SK-N-SH treated with all-trans-retinoic acid at 6 μM for 48 hours (cell line): ENCODE results near the gene ZNF358.

Experiments
- ATAC-seq: fragments of 200-7000 bp; cut with Tn5 transposase; 3 replicates; pipeline ENCODE4 v1.9.1; 2020; ENCODE audit warnings: mild to moderate bottlenecking, moderate library complexity
- ARNTL ChIP-seq: fragments of 450-650 bp; formaldehyde crosslinking; IDR thresholded peaks from 2 replicates; pipeline ENCODE4 v1.5.0; 2020; ENCODE audit warnings: low read depth, mild to moderate bottlenecking, moderate library complexity, borderline replicate concordance
- BACH2 ChIP-seq: fragments of 250-450 bp; sonication (Bioruptor Pico); IDR thresholded peaks from 2 replicates; pipeline ENCODE4 v1.9.0; 2021; ENCODE audit warnings: mild to moderate bottlenecking, borderline replicate concordance
- CREB5 ChIP-seq: fragments of 250-450 bp; sonication (Bioruptor Pico); IDR thresholded peaks from 2 replicates; pipeline ENCODE4 v1.5.1; 2020; ENCODE audit warnings: low read depth, mild to moderate bottlenecking, moderate library complexity
- CSDC2 ChIP-seq: fragments of 250-450 bp; sonication (Bioruptor Pico); IDR thresholded peaks from 2 replicates; pipeline ENCODE4 v1.5.0; 2020; ENCODE audit warnings: mild to moderate bottlenecking, moderate library complexity
- CSRNP3 ChIP-seq: fragments of 250-450 bp; sonication (Bioruptor Pico); IDR thresholded peaks from 2 replicates; pipeline ENCODE4 v1.5.1; 2021; ENCODE audit warnings: mild to moderate bottlenecking, moderate library complexity
- ESRRG ChIP-seq: fragments of 250-450 bp; sonication (Bioruptor Pico); IDR thresholded peaks from 2 replicates; pipeline ENCODE4 v1.6.1; 2021; ENCODE audit warnings: mild to moderate bottlenecking
- GLIS3 ChIP-seq: fragments of 250-450 bp; sonication (Bioruptor Pico); IDR thresholded peaks from 2 replicates; pipeline ENCODE4 v1.5.0; 2020; ENCODE audit warnings: mild to moderate bottlenecking, moderate library complexity
- ISL1 ChIP-seq: fragments of 250-450 bp; sonication (Bioruptor Pico); IDR thresholded peaks from 2 replicates; pipeline ENCODE4 v2.1.2; 2022; ENCODE audit warnings: mild to moderate bottlenecking, moderate library complexity
- OSR1 ChIP-seq: fragments of 250-450 bp; sonication (Bioruptor Pico); IDR thresholded peaks from 2 replicates; pipeline ENCODE4 v1.8.0; 2022; ENCODE audit warnings: moderate library complexity, mild to moderate bottlenecking, inconsistent platforms
- PATZ1 ChIP-seq: fragments of 250-450 bp; sonication (Bioruptor Pico); IDR thresholded peaks from 2 replicates; pipeline ENCODE4 v1.8.0; 2020; ENCODE audit warnings: mild to moderate bottlenecking, moderate library complexity, borderline replicate concordance
- PPARA ChIP-seq: fragments of 250-450 bp; sonication (Bioruptor Pico); IDR thresholded peaks from 2 replicates; pipeline ENCODE4 v1.5.0; 2020; ENCODE audit warnings: mild to moderate bottlenecking, borderline replicate concordance
- RARB ChIP-seq: fragments of 250-450 bp; sonication (Bioruptor Pico); IDR thresholded peaks from 2 replicates; pipeline ENCODE4 v1.8.0; 2021; ENCODE audit warnings: mild to moderate bottlenecking, moderate library complexity
- SNAI2 ChIP-seq: fragments of 250-450 bp; sonication (Bioruptor Pico); IDR thresholded peaks from 2 replicates; pipeline ENCODE4 v1.5.0; 2020; ENCODE audit warnings: mild to moderate bottlenecking, moderate library complexity
- TOX ChIP-seq: fragments of 250-450 bp; sonication (Bioruptor Pico); IDR thresholded peaks from 2 replicates; pipeline ENCODE4 v1.8.0; 2021; ENCODE audit warnings: mild to moderate bottlenecking, moderate library complexity, borderline replicate concordance
- TSHZ2 ChIP-seq: fragments of 250-450 bp; sonication (Bioruptor Pico); IDR thresholded peaks from 2 replicates; pipeline ENCODE4 v1.5.0; 2020; ENCODE audit warnings: mild to moderate bottlenecking, moderate library complexity
- ZFP30 ChIP-seq: fragments of 450-650 bp; formaldehyde crosslinking; IDR thresholded peaks from 2 replicates; pipeline ENCODE4 v1.5.0; 2022; ENCODE audit warnings: mild to moderate bottlenecking, moderate library complexity
- ZNF70 ChIP-seq: fragments of 450-650 bp; formaldehyde crosslinking; IDR thresholded peaks from 2 replicates; pipeline ENCODE4 v1.5.0; 2020; ENCODE audit warnings: mild to moderate bottlenecking, moderate library complexity
- ZNF8 ChIP-seq: fragments of 450-650 bp; formaldehyde crosslinking; IDR thresholded peaks from 2 replicates; pipeline ENCODE4 v1.5.0; 2020; ENCODE audit warnings: mild to moderate bottlenecking, moderate library complexity

Gene ZNF358

GRCh38 chr19:7554565-7554964, 38.7 kb downstream of the ZNF358 start:
- TF ChIP-seq SNAI2 (CRISPR knock-in tag) (no peak), CREB5 (CRISPR knock-in tag) (no peak), CSDC2 (CRISPR knock-in tag) (no peak), BACH2 (CRISPR knock-in tag) (no peak)
- no peak for ATAC-seq

- no peak for ATAC-seq
- TF ChIP-seq TSHZ2 (CRISPR knock-in tag), result no peak
- no peak for TF ChIP-seq ESRRG (CRISPR knock-in tag)
- no peak for TF ChIP-seq CSRNP3 (CRISPR knock-in tag)
- no peak for TF ChIP-seq GLIS3 (CRISPR knock-in tag)
- no peak for TF ChIP-seq PPARA (CRISPR knock-in tag)
- TF ChIP-seq PATZ1 (CRISPR knock-in tag), result no peak
- TF ChIP-seq ARNTL (CRISPR knock-in tag), result no peak
- TF ChIP-seq ZFP30, result no peak
- TF ChIP-seq RARB (CRISPR knock-in tag), result no peak
- no peak for TF ChIP-seq CSDC2 (CRISPR knock-in tag)
These were observed 39.3 kb downstream of the ZNF358 start for GRCh38 chr19:7554990-7555864.

GRCh38 chr19:7556696-7557315, 40.9 kb downstream of the ZNF358 start:
- no peak for ATAC-seq

GRCh38 chr19:7558667-7559066, 42.8 kb downstream of the ZNF358 start:
- no peak for ATAC-seq
- TF ChIP-seq ISL1 (CRISPR knock-in tag) (no peak), PATZ1 (CRISPR knock-in tag) (no peak), OSR1 (CRISPR knock-in tag) (no peak), RARB (CRISPR knock-in tag) (no peak), ZNF70 (no peak), ESRRG (CRISPR knock-in tag) (no peak), PPARA (CRISPR knock-in tag) (no peak), ZNF8 (CRISPR knock-in tag) (no peak), TSHZ2 (CRISPR knock-in tag) (no peak), GLIS3 (CRISPR knock-in tag) (no peak)

More at GRCh38 chr19:7556696-7557315, 40.9 kb downstream of the ZNF358 start:
- TF ChIP-seq CSRNP3 (CRISPR knock-in tag) (no peak), TOX (CRISPR knock-in tag) (no peak), PPARA (CRISPR knock-in tag) (no peak), ZNF70 (no peak)
